Superior temporal gyrus (tissue), 1 donor: ENCODE measurements around the gene ARID1A.
"Not testable (repeated sequence)": the region's sequence is repeated elsewhere in the genome, so short reads cannot be mapped to it uniquely, and the experiment has no call there.

ENCODE experiments used
- DNase-seq: peaks from one replicate; pipeline ENCODE4 v3.0.0-alpha.2; 2016; ENCODE audit errors: extremely low spot score

The ARID1A gene

DNA sequence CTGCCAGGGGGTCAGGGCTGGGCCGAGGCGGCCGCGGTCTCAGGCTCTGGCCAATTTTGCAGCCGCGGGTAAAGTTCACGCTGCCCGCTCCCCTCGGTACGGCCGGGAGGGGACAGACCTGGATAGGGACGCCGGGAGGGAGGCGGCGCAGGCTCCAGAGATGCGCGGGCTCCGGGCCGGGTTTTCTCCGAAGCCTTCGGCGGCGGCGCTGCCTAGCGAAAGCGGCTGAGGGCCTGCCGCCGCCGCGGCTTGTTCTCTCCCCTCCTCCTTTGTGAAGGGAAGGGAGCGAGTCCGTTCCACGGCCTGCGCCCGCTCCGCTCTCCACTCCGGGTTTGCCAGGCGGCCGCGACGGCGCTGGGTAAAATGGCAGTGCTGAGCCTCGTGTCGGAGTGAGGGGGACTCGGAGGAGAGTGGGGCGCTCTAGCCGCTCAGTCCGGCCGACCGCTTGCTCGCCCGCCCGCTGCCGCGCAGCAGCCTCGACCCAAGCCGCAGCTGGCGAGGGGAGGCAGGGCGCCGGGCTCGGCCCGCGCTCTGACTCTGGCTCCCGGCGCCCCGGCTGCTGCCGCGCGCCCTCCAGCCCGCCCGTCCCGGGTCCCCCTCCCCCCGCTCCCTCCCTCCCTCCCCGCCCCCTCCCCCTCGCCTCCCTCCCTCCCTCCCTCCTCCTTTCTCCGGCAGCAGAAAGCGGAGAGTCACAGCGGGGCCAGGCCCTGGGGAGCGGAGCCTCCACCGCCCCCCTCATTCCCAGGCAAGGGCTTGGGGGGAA lies at the start of gene ARID1A:
ARID1A (plus strand) TSS at position 660 of the 763 bp plus-strand sequence. CDS start 389 bp downstream, outside the sequence.
- DNase-seq: peak; percentile 95

- DNase-seq: no peak
These were observed 31.0 kb upstream of the ARID1A start for GRCh38 chr1:26664802-26665201.

- DNase-seq: no peak
These were observed 29.0 kb upstream of the ARID1A start for GRCh38 chr1:26666855-26667254.

DNA sequence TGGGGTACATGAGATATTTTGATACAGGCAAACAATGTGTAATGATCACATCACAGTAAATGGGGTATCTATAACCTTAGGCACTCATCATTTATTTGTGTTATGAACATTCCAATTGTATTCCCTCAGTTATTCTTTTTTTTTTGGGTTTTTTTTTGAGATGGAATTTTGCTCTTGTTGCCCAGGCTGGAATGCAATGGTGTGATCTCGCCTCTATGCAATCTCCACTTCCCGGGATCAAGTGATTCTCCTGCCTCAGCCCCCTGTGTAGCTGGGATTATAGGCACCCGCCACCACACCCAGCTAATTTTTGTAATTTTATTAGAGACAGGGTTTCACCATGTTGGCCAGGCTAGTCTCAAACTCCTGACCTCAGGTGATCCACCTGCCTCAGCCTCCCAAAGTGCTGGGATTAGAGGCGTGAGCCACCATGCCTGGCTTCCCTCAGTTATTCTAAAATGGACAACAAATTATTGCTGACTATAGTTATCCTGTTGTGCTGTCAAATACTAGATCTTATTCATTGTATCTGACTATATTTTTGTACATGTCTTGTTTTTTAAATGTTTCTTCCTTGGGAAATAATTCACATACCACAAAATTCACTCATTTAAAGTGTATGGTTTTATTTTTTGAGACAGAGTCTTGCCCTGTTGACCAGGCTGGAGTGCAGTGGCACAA lies 27.6 kb upstream of the ARID1A start:
- not testable (repeated sequence) for DNase-seq

- DNase-seq: peak; percentile 66
These were observed 18.3 kb upstream of the ARID1A start for GRCh38 chr1:26677306-26678115.

GRCh38 chr1:26684763-26685508 lies 10.9 kb upstream of the ARID1A start:
- DNase-seq: no peak

GRCh38 chr1:26686795-26687194 lies 9.0 kb upstream of the ARID1A start:
- peak; percentile 21 for DNase-seq

GRCh38 chr1:26689504-26689903 lies 6.3 kb upstream of the ARID1A start:
- DNase-seq: no peak

- peak; percentile 16 for DNase-seq
These were observed 5.7 kb upstream of the ARID1A start for GRCh38 chr1:26690157-26690556.

- DNase-seq: no peak
These were observed 5.2 kb upstream of the ARID1A start for GRCh38 chr1:26690576-26691031.

DNA sequence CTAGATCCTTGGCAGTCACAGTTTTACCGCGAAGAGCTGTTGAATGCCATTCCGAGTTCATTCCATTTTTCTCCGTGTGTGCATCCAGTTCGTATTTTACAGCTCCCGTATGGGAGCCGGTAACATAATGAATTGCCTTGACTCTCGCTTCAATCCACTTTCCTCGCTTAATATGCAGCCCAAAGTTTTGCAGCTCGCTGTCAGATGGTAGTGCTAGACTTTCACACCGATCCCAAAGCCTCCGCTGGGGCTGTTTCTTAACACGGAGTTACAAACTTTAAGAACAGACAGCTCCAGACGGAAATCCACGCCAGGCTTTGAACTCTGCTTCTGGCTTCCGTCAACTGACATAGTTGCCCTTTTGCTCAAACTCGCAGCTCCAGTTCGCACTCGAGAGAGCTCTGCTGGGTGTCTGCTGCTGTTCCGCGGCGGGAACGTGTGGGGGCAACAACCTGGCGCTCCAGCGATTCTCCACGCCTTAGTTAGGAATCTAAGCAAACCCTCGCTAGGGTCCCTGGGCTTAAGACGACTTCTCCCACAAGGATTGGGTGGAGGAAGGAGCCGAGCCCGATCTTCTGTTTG lies 3.5 kb upstream of the ARID1A start:
- peak; percentile 93 for DNase-seq

GRCh38 chr1:26692793-26693490 lies 2.9 kb upstream of the ARID1A start:
- peak; percentile 97 for DNase-seq

- peak; percentile 24 for DNase-seq
These were observed 1.9 kb upstream of the ARID1A start for GRCh38 chr1:26693599-26694572.

GRCh38 chr1:26694638-26695355 lies 1.0 kb upstream of the ARID1A start:
- DNase-seq: peak; percentile 26

DNA sequence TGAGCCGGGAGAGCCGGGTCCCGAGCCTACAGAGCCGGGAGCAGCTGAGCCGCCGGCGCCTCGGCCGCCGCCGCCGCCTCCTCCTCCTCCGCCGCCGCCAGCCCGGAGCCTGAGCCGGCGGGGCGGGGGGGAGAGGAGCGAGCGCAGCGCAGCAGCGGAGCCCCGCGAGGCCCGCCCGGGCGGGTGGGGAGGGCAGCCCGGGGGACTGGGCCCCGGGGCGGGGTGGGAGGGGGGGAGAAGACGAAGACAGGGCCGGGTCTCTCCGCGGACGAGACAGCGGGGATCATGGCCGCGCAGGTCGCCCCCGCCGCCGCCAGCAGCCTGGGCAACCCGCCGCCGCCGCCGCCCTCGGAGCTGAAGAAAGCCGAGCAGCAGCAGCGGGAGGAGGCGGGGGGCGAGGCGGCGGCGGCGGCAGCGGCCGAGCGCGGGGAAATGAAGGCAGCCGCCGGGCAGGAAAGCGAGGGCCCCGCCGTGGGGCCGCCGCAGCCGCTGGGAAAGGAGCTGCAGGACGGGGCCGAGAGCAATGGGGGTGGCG lies 371 bp downstream of the ARID1A start:
- no peak for DNase-seq

DNA sequence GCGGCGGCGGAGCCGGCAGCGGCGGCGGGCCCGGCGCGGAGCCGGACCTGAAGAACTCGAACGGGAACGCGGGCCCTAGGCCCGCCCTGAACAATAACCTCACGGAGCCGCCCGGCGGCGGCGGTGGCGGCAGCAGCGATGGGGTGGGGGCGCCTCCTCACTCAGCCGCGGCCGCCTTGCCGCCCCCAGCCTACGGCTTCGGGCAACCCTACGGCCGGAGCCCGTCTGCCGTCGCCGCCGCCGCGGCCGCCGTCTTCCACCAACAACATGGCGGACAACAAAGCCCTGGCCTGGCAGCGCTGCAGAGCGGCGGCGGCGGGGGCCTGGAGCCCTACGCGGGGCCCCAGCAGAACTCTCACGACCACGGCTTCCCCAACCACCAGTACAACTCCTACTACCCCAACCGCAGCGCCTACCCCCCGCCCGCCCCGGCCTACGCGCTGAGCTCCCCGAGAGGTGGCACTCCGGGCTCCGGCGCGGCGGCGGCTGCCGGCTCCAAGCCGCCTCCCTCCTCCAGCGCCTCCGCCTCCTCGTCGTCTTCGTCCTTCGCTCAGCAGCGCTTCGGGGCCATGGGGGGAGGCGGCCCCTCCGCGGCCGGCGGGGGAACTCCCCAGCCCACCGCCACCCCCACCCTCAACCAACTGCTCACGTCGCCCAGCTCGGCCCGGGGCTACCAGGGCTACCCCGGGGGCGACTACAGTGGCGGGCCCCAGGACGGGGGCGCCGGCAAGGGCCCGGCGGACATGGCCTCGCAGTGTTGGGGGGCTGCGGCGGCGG lies 1.0 kb downstream of the ARID1A start:
- DNase-seq: no peak

DNA sequence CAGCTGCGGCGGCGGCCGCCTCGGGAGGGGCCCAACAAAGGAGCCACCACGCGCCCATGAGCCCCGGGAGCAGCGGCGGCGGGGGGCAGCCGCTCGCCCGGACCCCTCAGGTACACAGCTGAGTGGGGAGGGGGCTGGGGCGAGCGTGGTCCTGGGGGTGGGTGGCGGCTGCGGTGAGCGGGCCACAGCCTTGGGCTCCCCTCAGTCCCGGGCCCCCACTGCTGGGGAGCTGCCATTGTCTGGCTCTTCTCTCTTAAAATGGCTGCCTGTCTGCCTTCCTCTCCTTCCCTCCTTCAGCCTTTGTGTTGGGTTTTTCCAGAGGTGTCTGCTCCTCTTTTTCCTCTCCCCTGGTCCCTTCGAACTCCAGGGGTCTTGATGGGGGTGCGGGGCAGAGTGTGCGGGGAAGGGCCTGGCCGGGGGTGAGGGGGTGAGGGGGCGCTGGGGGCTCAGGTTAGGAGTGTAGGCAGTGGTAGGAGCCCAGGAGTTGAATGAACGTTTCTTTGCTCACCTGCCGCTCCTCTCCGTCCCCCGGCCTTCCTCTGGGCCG lies 1.7 kb downstream of the ARID1A start:
- no peak for DNase-seq
